AG04450 (cell line): ENCODE results near the gene OTUB2. TPM values are rescaled to one million over a fixed set of nuclear protein-coding genes. Genes with fewer than 3 reads are reported as not detected.

Experiments used
- CTCF ChIA-PET: fragments of 300-600, 350-600 bp; formaldehyde crosslinking; extraction: SDS; loops from one replicate; lab custom pipeline; 2022; ENCODE audit warnings: antibody characterized with exemption, inconsistent platforms; lab: Charles Lee
- POLR2A ChIA-PET: fragments of 350-600 bp; formaldehyde crosslinking; extraction: SDS; loops from one replicate; lab custom pipeline; 2021; ENCODE audit warnings: antibody characterized with exemption, inconsistent platforms; lab: Yijun Ruan, JAX
- DNase-seq: peaks from one replicate; pipeline ENCODE4 v3.0.0-alpha.2; 2011; ENCODE audit warnings: low read depth, low spot score
- H3K27ac ChIP-seq: one replicate; pipeline ENCODE4 v1.5.1; 2012; ENCODE audit warnings: low read depth, low read length, control low read depth
- H3K27me3 ChIP-seq: one replicate; pipeline ENCODE4 v1.6.0; 2012; ENCODE audit warnings: low read length; ENCODE audit not compliant: control insufficient read depth, insufficient read depth
- H3K4me3 ChIP-seq: 2 replicates; pipeline ENCODE4 v1.5.1; 2011; ENCODE audit warnings: mild to moderate bottlenecking, low read depth, low read length, control low read depth
- H3K9me3 ChIP-seq: 2 replicates; pipeline ENCODE4 v1.5.1; 2012; ENCODE audit warnings: low read length; ENCODE audit not compliant: control insufficient read depth, insufficient read depth
- polyA plus RNA-seq: library from polyadenylated mRNA; depleted of rRNA; stranded (reverse); fragments of >200 nt; gene quantifications from 2 replicates; pipeline ENCODE4 v1.2.3, GENCODE V29; 2011
- TF ChIP-seq, protein P1 (sequence below): IDR thresholded peaks from 2 replicates; pipeline ENCODE4 v1.5.1; 2011; ENCODE audit warnings: low read depth, low read length, control low read depth, inconsistent platforms

The OTUB2 gene
- polyA plus RNA-seq, 1 experiment, result 2.3 TPM

DNA sequence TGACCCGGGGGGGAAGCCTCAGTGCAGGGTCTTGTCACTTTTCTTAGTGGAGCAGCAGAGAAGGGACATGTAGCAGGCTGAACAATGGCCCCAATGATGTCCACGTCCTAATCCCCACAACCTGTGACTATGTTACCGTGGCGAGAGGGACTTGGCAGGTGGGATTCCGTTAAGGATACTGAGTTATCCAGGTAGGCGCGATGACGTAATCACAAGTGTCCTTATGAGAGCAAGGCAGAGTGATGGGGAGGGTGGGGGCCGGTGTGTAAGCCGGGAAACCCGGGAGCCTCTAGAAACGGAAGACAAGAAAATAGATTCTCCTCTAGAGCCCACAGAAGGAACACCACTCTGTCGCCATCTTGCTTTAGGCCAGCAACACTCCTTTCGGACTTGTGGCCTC, 4.4 kb downstream of the OTUB2 start:
- Histone ChIP-seq H3K27ac (no peak overlapping the region), H3K27me3 (no peaks in the 10 kb centered on the region), H3K9me3 (no peaks in the 10 kb centered on the region), H3K4me3 (no peak overlapping the region)
- POLR2A ChIA-PET, result no interaction called here
- no peak for DNase-seq
- TF ChIP-seq, protein P1, sequence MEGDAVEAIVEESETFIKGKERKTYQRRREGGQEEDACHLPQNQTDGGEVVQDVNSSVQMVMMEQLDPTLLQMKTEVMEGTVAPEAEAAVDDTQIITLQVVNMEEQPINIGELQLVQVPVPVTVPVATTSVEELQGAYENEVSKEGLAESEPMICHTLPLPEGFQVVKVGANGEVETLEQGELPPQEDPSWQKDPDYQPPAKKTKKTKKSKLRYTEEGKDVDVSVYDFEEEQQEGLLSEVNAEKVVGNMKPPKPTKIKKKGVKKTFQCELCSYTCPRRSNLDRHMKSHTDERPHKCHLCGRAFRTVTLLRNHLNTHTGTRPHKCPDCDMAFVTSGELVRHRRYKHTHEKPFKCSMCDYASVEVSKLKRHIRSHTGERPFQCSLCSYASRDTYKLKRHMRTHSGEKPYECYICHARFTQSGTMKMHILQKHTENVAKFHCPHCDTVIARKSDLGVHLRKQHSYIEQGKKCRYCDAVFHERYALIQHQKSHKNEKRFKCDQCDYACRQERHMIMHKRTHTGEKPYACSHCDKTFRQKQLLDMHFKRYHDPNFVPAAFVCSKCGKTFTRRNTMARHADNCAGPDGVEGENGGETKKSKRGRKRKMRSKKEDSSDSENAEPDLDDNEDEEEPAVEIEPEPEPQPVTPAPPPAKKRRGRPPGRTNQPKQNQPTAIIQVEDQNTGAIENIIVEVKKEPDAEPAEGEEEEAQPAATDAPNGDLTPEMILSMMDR, result no peak
- CTCF ChIA-PET, result interaction anchor here (1.5 kb wide), 1 partner anchor 102 kb away, joined by 5 read pairs; no protein-coding TSS in a partner anchor

GRCh38 chr14:94031161-94031882, 5.2 kb downstream of the OTUB2 start:
- ChIA-PET POLR2A (no interaction called here), CTCF (interaction anchor here (8.7 kb wide), 1 partner anchor 106 kb away, joined by 183 read pairs; no protein-coding TSS in a partner anchor)
- no peaks in the 10 kb centered on the region for H3K9me3 ChIP-seq
- no peaks in the 10 kb centered on the region for H3K27me3 ChIP-seq
- TF ChIP-seq, protein P1, result no peak
- no peak overlapping the region for H3K27ac ChIP-seq
- no peak for DNase-seq
- H3K4me3 ChIP-seq, result no peak overlapping the region

GRCh38 chr14:94031883-94032279, 5.7 kb downstream of the OTUB2 start:
- TF ChIP-seq, protein P1, result no peak
- ChIA-PET CTCF (interaction anchor here (5.2 to 8.7 kb wide), 2 partner anchors 99 to 105 kb away, joined by 84 to 183 read pairs; partner anchors contain the start of gene IFI27L2), POLR2A (no interaction called here)
- no peaks in the 10 kb centered on the region for H3K9me3 ChIP-seq
- DNase-seq, result no peak
- no peaks in the 10 kb centered on the region for H3K27me3 ChIP-seq
- no peak overlapping the region for H3K4me3 ChIP-seq
- H3K27ac ChIP-seq, result no peak overlapping the region

DNA sequence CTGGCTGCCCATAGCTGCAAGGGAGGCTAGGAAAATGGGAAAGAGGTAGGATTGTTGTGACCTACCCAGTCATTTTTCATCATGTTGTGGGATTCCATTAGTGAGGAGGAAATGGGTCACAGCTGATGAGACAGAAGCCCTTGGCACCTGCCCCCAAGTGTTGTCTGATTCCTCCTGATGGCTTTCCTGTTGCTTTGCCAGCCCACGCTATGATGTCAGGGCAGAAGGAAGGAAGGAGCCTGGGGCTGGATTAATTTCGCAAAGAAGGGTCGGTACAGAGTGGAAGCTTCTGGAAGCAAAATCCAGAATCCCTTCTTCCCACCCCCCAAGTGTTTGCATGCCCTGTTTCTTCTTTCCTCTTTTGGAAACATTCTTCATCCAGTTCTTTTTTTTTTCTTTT, 8.7 kb downstream of the OTUB2 start:
- TF ChIP-seq, protein P1, result no peak
- H3K27me3 ChIP-seq, result no peaks in the 10 kb centered on the region
- no peak overlapping the region for H3K27ac ChIP-seq
- DNase-seq, result no peak
- ChIA-PET POLR2A (no interaction called here), CTCF (interaction anchor here (0.7 to 8.7 kb wide), 11 partner anchors 9 to 902 kb away, joined by 5 to 183 read pairs (median 23); partner anchors contain the start of genes IFI27L2 and OTUB2)
- no peak overlapping the region for H3K4me3 ChIP-seq
- no peaks in the 10 kb centered on the region for H3K9me3 ChIP-seq
